Gastroesophageal sphincter (tissue), 3 donors: ENCODE data around the gene CSF3.

Experiments
- CTCF ChIP-seq, 4 experiments: fragments of 200-600 bp in 2 of 4; fragments of 450-650 bp in 2 of 4; sonication (generic) in 1 of 4; IDR thresholded peaks; one replicate each; pipeline ENCODE4 v1.5.1; 2017 to 2019; ENCODE audit warnings: antibody characterized with exemption in 4 of 4, mild to moderate bottlenecking in 2 of 4, moderate library complexity in 2 of 4
- EP300 ChIP-seq: sonication (generic); formaldehyde crosslinking; IDR thresholded peaks from one replicate; pipeline ENCODE4 v1.6.1; 2017; ENCODE audit warnings: antibody characterized with exemption, mild to moderate bottlenecking
- POLR2A ChIP-seq, 2 donors: fragments of 450-650 bp; IDR thresholded peaks; one replicate each; pipeline ENCODE4 v1.6.1; 2017; ENCODE audit warnings: antibody characterized with exemption in 2 of 2, mild to moderate bottlenecking in 2 of 2, moderate library complexity in 1 of 2

DNA sequence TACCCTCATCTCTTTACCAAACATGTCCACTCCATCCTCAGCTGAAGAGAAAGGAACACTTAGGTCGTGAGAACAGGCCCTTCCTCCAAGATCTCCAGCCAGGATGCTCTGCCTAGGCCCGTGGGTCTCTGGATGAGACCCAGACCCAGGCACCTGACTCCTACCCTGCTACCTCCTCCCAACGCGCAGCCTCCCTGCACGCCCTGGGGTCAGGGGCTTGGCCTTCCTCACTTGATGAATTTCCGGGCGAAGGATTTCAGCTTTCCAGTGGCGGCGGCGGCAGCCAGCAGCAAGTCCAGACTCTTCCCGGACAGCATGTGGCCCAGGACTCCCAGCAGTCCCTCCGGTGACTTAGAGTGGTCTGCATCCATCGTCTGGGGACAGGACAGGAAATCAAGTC lies 13.4 kb downstream of the CSF3 start:
- TF ChIP-seq CTCF (IDR thresholded peaks at IDR 0.05) (no peak), POLR2A (IDR thresholded peaks at IDR 0.05) (no peak), EP300 (no peak)
